IPS-15b (cell line): ENCODE results near the gene ANKRD31.
"Not testable (repeated sequence)": the region's sequence is repeated elsewhere in the genome, so short reads cannot be mapped to it uniquely, and the experiment has no call there.

ENCODE experiments used
- H3K27me3 ChIP-seq: one replicate; pipeline ENCODE4 v1.6.1; 2013; ENCODE audit warnings: low read length; ENCODE audit not compliant: control insufficient read depth, insufficient read depth
- H3K36me3 ChIP-seq: one replicate; pipeline ENCODE4 v1.6.1; 2013; ENCODE audit warnings: low read length; ENCODE audit not compliant: control insufficient read depth, insufficient read depth
- H3K4me1 ChIP-seq: one replicate; pipeline ENCODE4 v1.6.1; 2013; ENCODE audit warnings: mild to moderate bottlenecking, low read length; ENCODE audit not compliant: control insufficient read depth, insufficient read depth
- H3K4me3 ChIP-seq: one replicate; pipeline ENCODE4 v1.5.1; 2013; ENCODE audit warnings: low read depth, low read length
- H3K9ac ChIP-seq: one replicate; pipeline ENCODE4 v1.6.1; 2013; ENCODE audit warnings: low read depth, mild to moderate bottlenecking, low read length
- H3K9me3 ChIP-seq: one replicate; pipeline ENCODE4 v1.6.1; 2013; ENCODE audit warnings: mild to moderate bottlenecking, low read length; ENCODE audit not compliant: control insufficient read depth, insufficient read depth

ANKRD31 gene

GRCh38 chr5:75176009-75176408 is 60.7 kb downstream of the ANKRD31 start:
- H3K4me1 ChIP-seq, H3K9ac ChIP-seq, H3K36me3 ChIP-seq, H3K4me3 ChIP-seq, H3K9me3 ChIP-seq, H3K27me3 ChIP-seq: not testable (repeated sequence)

- H3K4me1 ChIP-seq, H3K9ac ChIP-seq, H3K9me3 ChIP-seq, H3K36me3 ChIP-seq, H3K4me3 ChIP-seq, H3K27me3 ChIP-seq: not testable (repeated sequence)
These were observed 61.8 kb downstream of the ANKRD31 start for GRCh38 chr5:75174872-75175271.

GRCh38 chr5:75169516-75169915 is 67.2 kb downstream of the ANKRD31 start:
- Histone ChIP-seq H3K9me3 (no peaks in the 10 kb centered on the region), H3K9ac (no peak overlapping the region), H3K4me3 (no peak overlapping the region), H3K36me3 (no peaks in the 10 kb centered on the region), H3K27me3 (no peaks in the 10 kb centered on the region), H3K4me1 (no peaks in the 10 kb centered on the region)

- H3K4me3 ChIP-seq, result no peak overlapping the region
- H3K4me1 ChIP-seq, result no peaks in the 10 kb centered on the region
These were observed 68.5 kb downstream of the ANKRD31 start for GRCh38 chr5:75168026-75168735.

GRCh38 chr5:75167345-75167744 is 69.3 kb downstream of the ANKRD31 start:
- no peaks in the 10 kb centered on the region for H3K9me3 ChIP-seq
- H3K9ac ChIP-seq, result no peak overlapping the region
- H3K4me3 ChIP-seq, result no peak overlapping the region
- H3K27me3 ChIP-seq, result no peaks in the 10 kb centered on the region
- no peaks in the 10 kb centered on the region for H3K36me3 ChIP-seq
- H3K4me1 ChIP-seq, result no peaks in the 10 kb centered on the region

More at GRCh38 chr5:75168026-75168735, 68.5 kb downstream of the ANKRD31 start:
- Histone ChIP-seq H3K27me3 (no peaks in the 10 kb centered on the region), H3K9ac (no peak overlapping the region), H3K36me3 (no peaks in the 10 kb centered on the region), H3K9me3 (no peaks in the 10 kb centered on the region)

- H3K4me1 ChIP-seq, H3K27me3 ChIP-seq, H3K9me3 ChIP-seq, H3K9ac ChIP-seq, H3K36me3 ChIP-seq, H3K4me3 ChIP-seq: not testable (repeated sequence)
These were observed 75.2 kb downstream of the ANKRD31 start for GRCh38 chr5:75161508-75161907.

- Histone ChIP-seq H3K4me3 (no peak overlapping the region), H3K36me3 (no peaks in the 10 kb centered on the region), H3K9ac (no peak overlapping the region), H3K27me3 (no peaks in the 10 kb centered on the region), H3K4me1 (no peaks in the 10 kb centered on the region), H3K9me3 (no peaks in the 10 kb centered on the region)
These were observed 80.1 kb downstream of the ANKRD31 start for GRCh38 chr5:75156585-75156984.

GRCh38 chr5:75152860-75153259 is 83.8 kb downstream of the ANKRD31 start:
- no peaks in the 10 kb centered on the region for H3K9me3 ChIP-seq
- no peak overlapping the region for H3K9ac ChIP-seq
- H3K4me1 ChIP-seq, result no peaks in the 10 kb centered on the region
- no peaks in the 10 kb centered on the region for H3K27me3 ChIP-seq
- no peaks in the 10 kb centered on the region for H3K36me3 ChIP-seq
- no peak overlapping the region for H3K4me3 ChIP-seq

GRCh38 chr5:75148051-75148450 is 88.6 kb downstream of the ANKRD31 start:
- H3K4me1 ChIP-seq, result no peaks in the 10 kb centered on the region
- no peaks in the 10 kb centered on the region for H3K27me3 ChIP-seq
- H3K36me3 ChIP-seq, result no peaks in the 10 kb centered on the region
- H3K9me3 ChIP-seq, result no peaks in the 10 kb centered on the region
- no peak overlapping the region for H3K4me3 ChIP-seq
- no peak overlapping the region for H3K9ac ChIP-seq

- no peaks in the 10 kb centered on the region for H3K27me3 ChIP-seq
- H3K36me3 ChIP-seq, result no peaks in the 10 kb centered on the region
- H3K4me3 ChIP-seq, result no peak overlapping the region
- H3K9ac ChIP-seq, result no peak overlapping the region
- H3K9me3 ChIP-seq, result no peaks in the 10 kb centered on the region
- peaks cover 5% of the 10 kb centered on the region for H3K4me1 ChIP-seq
These were observed 94.0 kb downstream of the ANKRD31 start for GRCh38 chr5:75142566-75143136.

GRCh38 chr5:75140277-75140676 is 96.4 kb downstream of the ANKRD31 start:
- H3K4me1 ChIP-seq, result peaks cover 5% of the 10 kb centered on the region
- H3K27me3 ChIP-seq, result no peaks in the 10 kb centered on the region
- H3K9ac ChIP-seq, result no peak overlapping the region
- no peaks in the 10 kb centered on the region for H3K36me3 ChIP-seq
- H3K4me3 ChIP-seq, result no peak overlapping the region
- no peaks in the 10 kb centered on the region for H3K9me3 ChIP-seq

GRCh38 chr5:75138689-75139088 is 98.0 kb downstream of the ANKRD31 start:
- H3K9me3 ChIP-seq, result no peaks in the 10 kb centered on the region
- H3K4me3 ChIP-seq, result no peak overlapping the region
- H3K9ac ChIP-seq, result no peak overlapping the region
- H3K36me3 ChIP-seq, result no peaks in the 10 kb centered on the region
- H3K27me3 ChIP-seq, result no peaks in the 10 kb centered on the region
- H3K4me1 ChIP-seq, result peaks cover 5% of the 10 kb centered on the region
